BJ (cell line): ENCODE results near the gene CD81. TPM values are rescaled to one million over a fixed set of nuclear protein-coding genes. Genes with fewer than 3 reads are reported as not detected.

Experiments
- CTCF ChIA-PET: fragments of 350-600 bp; formaldehyde crosslinking; extraction: SDS; loops from one replicate; lab custom pipeline; 2021; ENCODE audit warnings: antibody characterized with exemption, inconsistent platforms; lab: Yijun Ruan, JAX
- POLR2A ChIA-PET: fragments of 300-600 bp; sonication (Branson Sonifier 250); formaldehyde crosslinking; extraction: SDS; loops from one replicate; lab custom pipeline; 2021; ENCODE audit warnings: antibody characterized with exemption; lab: Charles Lee
- DNase-seq: peaks from one replicate; pipeline ENCODE4 v3.0.0-alpha.2; 2011; ENCODE audit warnings: low read depth
- H3K27me3 ChIP-seq: 2 replicates; pipeline ENCODE4 v1.6.0; 2011; ENCODE audit warnings: low read length; ENCODE audit not compliant: control insufficient read depth, insufficient read depth
- H3K36me3 ChIP-seq: 2 replicates; pipeline ENCODE4 v1.5.1; 2011; ENCODE audit warnings: low read length; ENCODE audit not compliant: control insufficient read depth, insufficient read depth
- H3K4me3 ChIP-seq: 2 replicates; pipeline ENCODE4 v1.5.1; 2011; ENCODE audit warnings: low read depth, mild to moderate bottlenecking, control low read depth, low read length
- CTCF ChIP-seq: IDR thresholded peaks from 2 replicates; pipeline ENCODE4 v1.5.1; 2011; ENCODE audit warnings: low read depth, mild to moderate bottlenecking, control low read depth, inconsistent platforms, low read length, moderate library complexity; ENCODE audit not compliant: insufficient read depth
- polyA plus RNA-seq: library from polyadenylated mRNA; depleted of rRNA; stranded (reverse); fragments of >200 nt; gene quantifications from 2 replicates; pipeline ENCODE4 v1.2.3, GENCODE V29; 2011

CD81 gene
- polyA plus RNA-seq, 1 experiment = 875 TPM

- TF ChIP-seq CTCF = no peak
- Histone ChIP-seq H3K27me3 (no peaks in the 10 kb centered on the region), H3K4me3 (no peak overlapping the region), H3K36me3 (no peaks in the 10 kb centered on the region)
- no peak for DNase-seq
- POLR2A ChIA-PET = no interaction called here
- CTCF ChIA-PET = interaction anchor here (0.8 to 3.4 kb wide), 4 partner anchors 11 to 458 kb away, joined by 3 to 23 read pairs (median 4); no protein-coding TSS in a partner anchor
These were observed 54.3 kb downstream of the CD81 start for GRCh38 chr11:2431395-2431794.

- Histone ChIP-seq H3K27me3 (peaks cover under 1% of the 10 kb centered on the region; the same call in 1 of the 2 replicates), H3K4me3 (no peak overlapping the region), H3K36me3 (no peaks in the 10 kb centered on the region)
- POLR2A ChIA-PET = no interaction called here
- no peak for DNase-seq
- no peak for TF ChIP-seq CTCF
- CTCF ChIA-PET = interaction anchor here (1.3 to 3.4 kb wide), 3 partner anchors 12 to 457 kb away, joined by 3 to 23 read pairs (median 6); no protein-coding TSS in a partner anchor
These were observed 55.1 kb downstream of the CD81 start for GRCh38 chr11:2432171-2432621.

GRCh38 chr11:2432628-2433071 lies 55.5 kb downstream of the CD81 start:
- no peak for DNase-seq
- CTCF ChIA-PET = interaction anchor here (1.3 to 3.4 kb wide), 2 partner anchors 99 to 457 kb away, joined by 3 to 23 read pairs; no protein-coding TSS in a partner anchor
- TF ChIP-seq CTCF = no peak
- no peaks in the 10 kb centered on the region for H3K36me3 ChIP-seq
- H3K27me3 ChIP-seq = peaks cover 3% of the 10 kb centered on the region
- no peak overlapping the region for H3K4me3 ChIP-seq
- POLR2A ChIA-PET = no interaction called here

- no peak for TF ChIP-seq CTCF
- POLR2A ChIA-PET = no interaction called here
- Histone ChIP-seq H3K4me3 (no peak overlapping the region), H3K36me3 (no peaks in the 10 kb centered on the region), H3K27me3 (peaks cover 3% of the 10 kb centered on the region)
- no peak for DNase-seq
- CTCF ChIA-PET = interaction anchor here (3.4 kb wide), 1 partner anchor 98 kb away, joined by 23 read pairs; no protein-coding TSS in a partner anchor
These were observed 56.2 kb downstream of the CD81 start for GRCh38 chr11:2433106-2433925.

- no peak for DNase-seq
These were observed 56.9 kb downstream of the CD81 start for GRCh38 chr11:2434008-2434407.

More at GRCh38 chr11:2434008-2434407, 56.9 kb downstream of the CD81 start:
- POLR2A ChIA-PET = no interaction called here
- TF ChIP-seq CTCF = no peak
- Histone ChIP-seq H3K4me3 (no peak overlapping the region), H3K27me3 (peaks cover 3% of the 10 kb centered on the region), H3K36me3 (no peaks in the 10 kb centered on the region)
- CTCF ChIA-PET = no interaction called here
